K562 (cell line): Measurements from ENCODE around the gene FAM43B. TPM values are rescaled to one million over a fixed set of nuclear protein-coding genes. Genes with fewer than 3 reads are reported as not detected.

ENCODE experiments used
- ATAC-seq: fragments of 200-7000 bp; cut with Tn5 transposase; 3 replicates; pipeline ENCODE4 v1.9.1; 2020; ENCODE audit warnings: moderate library complexity
- BruUV-seq: library from RNA; stranded (reverse); fragments of 400-500 nt; replicated peaks from 2 replicates; lab custom pipeline; 2021; lab: Mats Ljungman, UMichigan
- CTCF ChIA-PET: fragments of 300-600 bp; formaldehyde crosslinking; extraction: SDS; loops from one replicate; lab custom pipeline; 2021; ENCODE audit warnings: low intra/inter-chr PET ratio; lab: Yijun Ruan, JAX
- POLR2A ChIA-PET: fragments of 300-600, 350-650 bp; sonication (Branson Sonifier 250); formaldehyde crosslinking; extraction: SDS; loops from one replicate; lab custom pipeline; 2021; ENCODE audit warnings: antibody characterized with exemption, inconsistent platforms; lab: Yijun Ruan, JAX
- DNase-seq, 4 experiments: peaks; one replicate each; pipeline versions ENCODE4 v3.0.0 to v3.0.0-alpha.2; 2011 to 2018; ENCODE audit warnings: low spot score in 3 of 4, mixed read lengths in 3 of 4; ENCODE audit errors: extremely low read depth in 1 of 4
- FAIRE-seq: peaks from 2 replicates; lab custom pipeline; 2011; peaks lifted over from hg19 to GRCh38; lab: Jason Lieb, UNC
- H2AFZ ChIP-seq: 2 replicates; pipeline ENCODE4 v1.6.0; 2011; ENCODE audit warnings: low read depth, low read length, control low read depth, inconsistent platforms
- H3K27ac ChIP-seq: fragments of 200-600 bp; 3 replicates; pipeline ENCODE4 v1.8.0; 2011; ENCODE audit warnings: low read depth, mild to moderate bottlenecking, control low read depth, inconsistent platforms, low read length, moderate library complexity, mixed read lengths; ENCODE audit errors: extremely low read depth
- H3K27me3 ChIP-seq, 2 experiments: fragments of 300-600 bp in 1 of 2; 2 replicates in 1 of 2; 3 replicates in 1 of 2; pipeline versions ENCODE4 v1.6.0 to v1.8.0; 2011; ENCODE audit warnings: inconsistent platforms in 2 of 2, low read length in 2 of 2, mild to moderate bottlenecking in 1 of 2, mixed read lengths in 1 of 2, moderate library complexity in 1 of 2; ENCODE audit not compliant: control insufficient read depth in 2 of 2, insufficient read depth in 2 of 2
- H3K36me3 ChIP-seq: fragments of 300-600 bp; 3 replicates; pipeline ENCODE4 v1.8.0; 2011; ENCODE audit warnings: mild to moderate bottlenecking, low read length, inconsistent platforms; ENCODE audit not compliant: control insufficient read depth, insufficient read depth
- H3K4me1 ChIP-seq, 2 experiments: fragments of 200-600 bp in 1 of 2; replicated peaks in 1 of 2; 2 replicates in 1 of 2; 3 replicates in 1 of 2; pipeline versions ENCODE4 v1.5.1 to v1.8.0; 2011; ENCODE audit warnings: inconsistent platforms in 2 of 2, low read length in 2 of 2, mild to moderate bottlenecking in 1 of 2, mixed read lengths in 1 of 2, moderate library complexity in 1 of 2; ENCODE audit not compliant: control insufficient read depth in 2 of 2, insufficient read depth in 2 of 2
- H3K4me2 ChIP-seq: 2 replicates; pipeline ENCODE4 v1.6.1; 2011; ENCODE audit warnings: low read length, control low read depth, inconsistent platforms, mixed read lengths; ENCODE audit not compliant: insufficient read depth
- H3K4me3 ChIP-seq: fragments of 200-600 bp; sonication (generic), shearing (Covaris generic); 2 replicates; pipeline ENCODE4 v1.5.1; 2016; ENCODE audit warnings: control low read depth, inconsistent platforms
- H3K79me2 ChIP-seq: fragments of 200-600 bp; 3 replicates; pipeline ENCODE4 v1.8.0; 2011; ENCODE audit warnings: low read length, inconsistent platforms; ENCODE audit not compliant: control insufficient read depth, insufficient read depth
- H3K9ac ChIP-seq, 2 experiments: 2 replicates each; pipeline versions ENCODE4 v1.6.0 to v1.6.1; 2011; ENCODE audit warnings: low read depth in 2 of 2, low read length in 2 of 2, control low read depth in 1 of 2, inconsistent platforms in 1 of 2, mild to moderate bottlenecking in 1 of 2, mixed read lengths in 1 of 2; ENCODE audit not compliant: insufficient read depth in 1 of 2
- H3K9me1 ChIP-seq: one replicate; pipeline ENCODE4 v1.6.0; 2011; ENCODE audit warnings: inconsistent platforms, mild to moderate bottlenecking, low read length, moderate library complexity; ENCODE audit not compliant: control insufficient read depth, insufficient read depth
- H3K9me3 ChIP-seq: replicated peaks from 2 replicates; pipeline ENCODE4 v1.5.1; 2011; ENCODE audit warnings: low read depth, low read length, inconsistent platforms; ENCODE audit not compliant: control insufficient read depth, insufficient read depth
- H4K20me1 ChIP-seq: replicated peaks from 2 replicates; pipeline ENCODE4 v1.6.1; 2011; ENCODE audit warnings: low read length, inconsistent platforms, mixed read lengths; ENCODE audit not compliant: control insufficient read depth, insufficient read depth
- BCOR ChIP-seq: fragments of 450-650 bp; IDR thresholded peaks from 2 replicates; pipeline ENCODE4 v1.6.1; 2016
- CEBPB ChIP-seq: fragments of 450-650 bp; IDR thresholded peaks from 2 replicates; pipeline ENCODE4 v1.6.1; 2016; ENCODE audit warnings: missing genetic modification characterization, missing compliant biosample characterization
- CUX1 ChIP-seq: fragments of 200-800 bp; sonication (Bioruptor generic); IDR thresholded peaks from 2 replicates; pipeline ENCODE4 v1.6.1; 2016; ENCODE audit warnings: missing genetic modification characterization, missing compliant biosample characterization
- DACH1 ChIP-seq: fragments of 450-650 bp; IDR thresholded peaks from 2 replicates; pipeline ENCODE4 v1.6.1; 2018; ENCODE audit not compliant: partially characterized antibody
- ESRRB ChIP-seq: fragments of 250-450 bp; sonication (Bioruptor Pico); IDR thresholded peaks from 2 replicates; pipeline ENCODE4 v1.5.0; 2020; ENCODE audit warnings: mild to moderate bottlenecking, moderate library complexity, borderline replicate concordance
- IRF2 ChIP-seq: sonication (generic); formaldehyde crosslinking; IDR thresholded peaks from 2 replicates; pipeline ENCODE4 v1.8.1; 2022; ENCODE audit warnings: mild to moderate bottlenecking, missing genetic modification reagents
- MED1 ChIP-seq: sonication (generic); formaldehyde crosslinking; IDR thresholded peaks from 2 replicates; pipeline ENCODE4 v1.8.1; 2023; ENCODE audit warnings: missing genetic modification reagents, borderline replicate concordance
- NCOR1 ChIP-seq: fragments of 450-650 bp; IDR thresholded peaks from 2 replicates; pipeline ENCODE4 v1.6.1; 2016; ENCODE audit warnings: mild to moderate bottlenecking, moderate library complexity
- POU5F1 ChIP-seq: fragments of 150-350 bp; IDR thresholded peaks from 2 replicates; pipeline ENCODE4 v1.6.1; 2014; ENCODE audit warnings: borderline replicate concordance, low read length, low read depth, mild to moderate bottlenecking; ENCODE audit not compliant: partially characterized antibody
- RAD21 ChIP-seq, 2 experiments: fragments of 250-450 bp in 1 of 2; fragments of 450-650 bp in 1 of 2; sonication (Bioruptor Pico) in 1 of 2; formaldehyde crosslinking in 1 of 2; IDR thresholded peaks in 1 of 2; conservative IDR thresholded peaks in 1 of 2; 2 replicates each; pipeline versions ENCODE4 v1.4.0 to v1.8.0; 2020 to 2022; ENCODE audit warnings: mild to moderate bottlenecking in 2 of 2, moderate library complexity in 1 of 2
- SAFB ChIP-seq: fragments of 200-400 bp; formaldehyde crosslinking; IDR thresholded peaks from 2 replicates; pipeline ENCODE4 v1.6.1; 2017; ENCODE audit warnings: low read depth, low read length, borderline replicate concordance
- WHSC1 ChIP-seq: IDR thresholded peaks from one replicate; pipeline ENCODE4 v1.6.1; 2012; ENCODE audit warnings: low read length, control low read depth, inconsistent platforms
- ZNF134 ChIP-seq: fragments of 250-450 bp; sonication (Bioruptor Pico); conservative IDR thresholded peaks from 2 replicates; pipeline ENCODE4 v1.4.0; 2020
- ZNF583 ChIP-seq: fragments of 250-450 bp; sonication (Bioruptor Pico); IDR thresholded peaks from 2 replicates; pipeline ENCODE4 v1.4.0; 2020
- WGBS: fragments of 100-300 bp; shearing (Covaris generic); methylation state at CpG from one replicate; pipeline ENCODE4 v1.1.6; 2016; ENCODE audit warnings: low coverage, mixed read lengths; ENCODE audit not compliant: insufficient coverage; ENCODE audit errors: missing lambda C conversion rate; 5-methylcytosine and 5-hydroxymethylcytosine counted together
- in situ Hi-C: fragments of 300-500 bp; cut with MboI; formaldehyde crosslinking; loops from 4 replicates; pipeline ENCODE4 v1.15.0; 2018; ENCODE audit warnings: inconsistent platforms, mixed read lengths
- intact Hi-C: fragments of 100-400 bp; cut with micrococcal nuclease; formaldehyde crosslinking; loops from 2 replicates; pipeline ENCODE4 v1.14.2; 2022
- polyA plus RNA-seq, 8 experiments: library from polyadenylated mRNA; depleted of rRNA in 4 of 8; stranded (reverse) in 5 of 8; unstranded in 3 of 8; fragments of >200 nt; fragmentation: Nextera tagmentation in 2 of 8; fragmentation: Illumina TruSeq in 1 of 8; extraction: Ambion mirVana in 2 of 8; extraction: Trizol in 1 of 8; gene quantifications; 2 replicates each; pipeline versions ENCODE4 v1.2.1 to v1.2.3, GENCODE V29; 2011 to 2014; ENCODE audit warnings: inconsistent platforms in 1 of 8, missing spikeins in 1 of 8
- total RNA-seq, 7 experiments: library from RNA; depleted of rRNA in 6 of 7; stranded (reverse); fragments of >200 nt in 6 of 7; fragmentation: Illumina TruSeq in 2 of 7; extraction: Trizol in 2 of 7; gene quantifications; 2 replicates each; pipeline versions ENCODE4 v1.2.1 to v1.2.3, GENCODE V29; 2011 to 2021; ENCODE audit warnings: low replicate concordance in 1 of 7

The FAM43B gene
- total and polyA plus RNA-seq, 9 of the 15 experiments (the other 6 are each of a cell fraction or from before 2014, with no cell fraction given) = not detected

DNA sequence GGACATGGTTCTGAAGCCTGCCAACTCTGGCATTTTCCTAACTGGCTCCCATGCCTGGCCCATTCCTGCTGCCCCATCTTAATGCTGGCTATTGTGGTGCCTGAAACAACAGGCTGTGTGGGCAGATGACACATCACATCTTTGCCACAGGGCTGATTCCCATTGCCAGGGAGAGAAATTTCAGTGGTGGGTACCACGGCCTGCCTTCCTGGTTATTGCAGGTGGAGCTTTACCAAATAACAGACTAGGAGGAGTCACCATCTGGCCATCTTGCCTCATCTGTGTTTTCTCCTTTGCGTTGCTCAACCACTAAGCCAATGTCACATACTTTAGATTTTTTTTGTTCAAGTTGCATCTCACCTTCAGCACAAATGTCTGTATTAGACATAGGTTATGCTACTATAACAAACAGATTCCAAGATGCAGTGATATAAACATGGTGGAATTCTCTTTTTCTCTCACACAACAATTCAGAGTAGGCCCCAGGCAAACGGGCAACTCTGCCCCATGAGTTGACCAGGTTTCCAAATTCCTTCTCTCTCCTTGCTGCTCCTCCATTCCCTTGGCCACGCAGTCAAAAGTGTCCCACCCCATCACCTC is 50.6 kb downstream of the FAM43B start:
- no peaks in the 10 kb centered on the region; a peak in 1 of 5 replicates for H3K4me1 ChIP-seq
- BruUV-seq = no TSS peak
- H4K20me1 ChIP-seq = no peaks in the 10 kb centered on the region
- in situ Hi-C loops = no loop called here
- WGBS = 19% methylated on average over 4 of the region's 4 CpGs
- peaks cover 13% of the 10 kb centered on the region in 2 experiments; a peak in 3 of 5 replicates for H3K27me3 ChIP-seq
- intact Hi-C loops = no loop called here
- CTCF ChIA-PET = no interaction called here
- FAIRE-seq (no peak), DNase-seq (no peak), ATAC-seq (no peak)
- H3K79me2 ChIP-seq = no peaks in the 10 kb centered on the region
- H3K9ac ChIP-seq = no peak overlapping the region
- H3K9me1 ChIP-seq = no peaks in the 10 kb centered on the region
- no peak overlapping the region for H3K4me3 ChIP-seq
- peak overlapping the region; percentile 51 for H2AFZ ChIP-seq
- H3K9me3 ChIP-seq = no peaks in the 10 kb centered on the region
- H3K27ac ChIP-seq = no peak overlapping the region
- POLR2A ChIA-PET = no interaction called here
- TF ChIP-seq ESRRB (no peak), CEBPB (tag) (no peak), ZNF134 (CRISPR knock-in tag) (no peak), CUX1 (no peak), POU5F1 (no peak), BCOR (no peak), DACH1 (no peak), MED1 (CRISPR knock-in tag) (no peak), NCOR1 (no peak), SAFB (no peak), RAD21 (CRISPR knock-in tag; conservative IDR thresholded peaks at IDR 0.05 in 1 of 2, IDR thresholded peaks at IDR 0.05 in 1 of 2) (no peak), IRF2 (no peak), ZNF583 (no peak), WHSC1 (no peak)
- H3K36me3 ChIP-seq = no peaks in the 10 kb centered on the region
- H3K4me2 ChIP-seq = no peak overlapping the region
